GM12878 (cell line): ENCODE measurements around the gene STAM2. TPM values are rescaled to one million over a fixed set of nuclear protein-coding genes. Genes with fewer than 3 reads are reported as not detected.

Experiments used
- ATAC-seq: fragments of 200-7000 bp; cut with Tn5 transposase; 3 replicates; pipeline ENCODE4 v1.9.1; 2020; ENCODE audit warnings: mild to moderate bottlenecking, moderate library complexity
- BruUV-seq: library from RNA; stranded (reverse); fragments of 400-500 nt; replicated peaks from 2 replicates; lab custom pipeline; 2021; lab: Mats Ljungman, UMichigan
- CTCF ChIA-PET: fragments of 300-600 bp; sonication (Branson Sonifier 250); formaldehyde crosslinking; extraction: SDS; loops from one replicate; lab custom pipeline; 2021; ENCODE audit warnings: inconsistent platforms; lab: Yijun Ruan, JAX
- POLR2A ChIA-PET: fragments of 350-600 bp; formaldehyde crosslinking; extraction: SDS; loops from one replicate; lab custom pipeline; 2021; ENCODE audit warnings: inconsistent platforms; lab: Charles Lee
- RAD21 ChIA-PET: fragments of 300-600 bp; sonication (Branson Sonifier 250); formaldehyde crosslinking; loops from one replicate; lab custom pipeline; 2023; ENCODE audit warnings: antibody characterized with exemption; ENCODE audit not compliant: unreplicated experiment; lab: Charles Lee
- SMC1A ChIA-PET: fragments of 300-600 bp; sonication (Branson Sonifier 250); formaldehyde crosslinking; loops from one replicate; lab custom pipeline; 2023; ENCODE audit not compliant: unreplicated experiment, uncharacterized antibody; lab: Charles Lee
- DNase-seq: peaks from one replicate; pipeline ENCODE4 v3.0.0-alpha.2; 2011; ENCODE audit warnings: low read depth, low spot score
- FAIRE-seq: peaks from 3 replicates; lab custom pipeline; 2011; peaks lifted over from hg19 to GRCh38; lab: Jason Lieb, UNC
- H2AFZ ChIP-seq: 2 replicates; pipeline ENCODE4 v1.6.0; 2011; ENCODE audit warnings: low read depth, low read length, control low read depth; ENCODE audit not compliant: control insufficient read depth
- H3K27ac ChIP-seq: 2 replicates; pipeline ENCODE4 v1.5.1; 2011; ENCODE audit warnings: control low read depth; ENCODE audit not compliant: control insufficient read depth, insufficient read depth
- H3K27me3 ChIP-seq, 2 experiments: replicated peaks in 1 of 2; 2 replicates each; pipeline versions ENCODE4 v1.6.0 to v1.6.1; 2011; ENCODE audit warnings: low read length in 1 of 2; ENCODE audit not compliant: control insufficient read depth in 2 of 2, insufficient read depth in 2 of 2
- H3K36me3 ChIP-seq, 2 experiments: 2 replicates each; pipeline ENCODE4 v1.5.1; 2011; ENCODE audit warnings: low read length in 1 of 2; ENCODE audit not compliant: control insufficient read depth in 2 of 2, insufficient read depth in 2 of 2
- H3K4me1 ChIP-seq: 2 replicates; pipeline ENCODE4 v1.6.1; 2011; ENCODE audit warnings: mild to moderate bottlenecking, low read length, moderate library complexity, mixed read lengths; ENCODE audit not compliant: control insufficient read depth, insufficient read depth
- H3K4me2 ChIP-seq: 2 replicates; pipeline ENCODE4 v1.6.0; 2011; ENCODE audit warnings: control low read depth; ENCODE audit not compliant: control insufficient read depth, insufficient read depth
- H3K4me3 ChIP-seq: fragments of 200-600 bp; sonication (generic); 2 replicates; pipeline ENCODE4 v1.5.1; 2016
- H3K79me2 ChIP-seq: 2 replicates; pipeline ENCODE4 v1.6.0; 2011; ENCODE audit warnings: low read length; ENCODE audit not compliant: control insufficient read depth, insufficient read depth
- H3K9ac ChIP-seq: 2 replicates; pipeline ENCODE4 v1.8.0; 2011; ENCODE audit warnings: low read length, control low read depth, mixed read lengths; ENCODE audit not compliant: control insufficient read depth, insufficient read depth
- H3K9me3 ChIP-seq: replicated peaks from 3 replicates; pipeline ENCODE4 v1.5.1; 2011; ENCODE audit warnings: mild to moderate bottlenecking, low read length; ENCODE audit not compliant: control insufficient read depth, insufficient read depth
- H4K20me1 ChIP-seq: 2 replicates; pipeline ENCODE4 v1.6.0; 2011; ENCODE audit not compliant: control insufficient read depth, insufficient read depth
- ASH2L ChIP-seq: fragments of 300-600, 200-600 bp; sonication (generic); IDR thresholded peaks from 2 replicates; pipeline ENCODE4 v1.6.1; 2017; ENCODE audit warnings: low read depth, mild to moderate bottlenecking, borderline replicate concordance
- BRCA1 ChIP-seq: IDR thresholded peaks from 2 replicates; pipeline ENCODE4 v1.6.1; 2011; ENCODE audit warnings: low read depth, low read length, improper control_type of control experiment
- DPF2 ChIP-seq: fragments of 450-650 bp; IDR thresholded peaks from 2 replicates; pipeline ENCODE4 v1.6.1; 2017; ENCODE audit warnings: mild to moderate bottlenecking
- POLR2AphosphoS2 ChIP-seq: IDR thresholded peaks from 2 replicates; pipeline ENCODE4 v1.6.1; 2011; ENCODE audit warnings: low read depth, mild to moderate bottlenecking, low read length, improper control_type of control experiment, moderate library complexity
- RB1 ChIP-seq: fragments of 450-650 bp; formaldehyde crosslinking; IDR thresholded peaks from 2 replicates; pipeline ENCODE4 v1.6.1; 2017; ENCODE audit warnings: mild to moderate bottlenecking, borderline replicate concordance
- SMAD1 ChIP-seq: fragments of 450-650 bp; IDR thresholded peaks from 2 replicates; pipeline ENCODE4 v1.6.1; 2018; ENCODE audit warnings: mild to moderate bottlenecking, low read depth; ENCODE audit not compliant: partially characterized antibody
- SMAD5 ChIP-seq: IDR thresholded peaks from 2 replicates; pipeline ENCODE4 v1.6.1; 2016; ENCODE audit warnings: antibody characterized with exemption, low read depth
- SMC3 ChIP-seq: IDR thresholded peaks from 2 replicates; pipeline ENCODE4 v1.6.1; 2011; ENCODE audit warnings: low read length, improper control_type of control experiment, borderline replicate concordance
- TCF7 ChIP-seq: IDR thresholded peaks from 2 replicates; pipeline ENCODE4 v1.6.1; 2014; ENCODE audit warnings: antibody characterized with exemption, borderline replicate concordance
- WGBS: methylation state at CpG from one replicate; pipeline ENCODE4 v1.1.6; 2016; ENCODE audit warnings: low lambda C conversion rate; ENCODE audit not compliant: insufficient replicate concordance, insufficient coverage; ENCODE audit errors: missing lambda C conversion rate; 5-methylcytosine and 5-hydroxymethylcytosine counted together
- in situ Hi-C: fragments of 300-500 bp; cut with MboI; formaldehyde crosslinking; loops from 9 replicates; pipeline ENCODE4 v1.14.3; 2018; ENCODE audit warnings: mixed read lengths
- intact Hi-C: fragments of 100-400 bp; cut with micrococcal nuclease; formaldehyde crosslinking; loops from one replicate; pipeline ENCODE4 v1.14.2; 2022; ENCODE audit not compliant: unreplicated experiment
- polyA plus RNA-seq, 11 experiments: library from polyadenylated mRNA; depleted of rRNA in 4 of 11; unstranded in 6 of 11; stranded (reverse) in 5 of 11; fragments of >200 nt; fragmentation: Nextera tagmentation in 4 of 11; fragmentation: Illumina TruSeq in 1 of 11; extraction: Ambion mirVana in 4 of 11; extraction: Trizol in 1 of 11; gene quantifications; 1 replicate in 1 of 11; 2 replicates in 10 of 11; pipeline versions ENCODE4 v1.2.1 to v1.2.3, GENCODE V29; 2011 to 2016; ENCODE audit warnings: inconsistent platforms in 2 of 11, missing spikeins in 2 of 11, low read depth in 1 of 11
- total RNA-seq, 4 experiments: library from RNA; depleted of rRNA in 3 of 4; stranded (reverse); fragments of >200 nt in 3 of 4; fragmentation: Illumina TruSeq in 1 of 4; extraction: Trizol in 1 of 4; gene quantifications; 2 replicates each; pipeline versions ENCODE4 v1.2.1 to v1.2.3, GENCODE V29; 2013 to 2021
- TF ChIP-seq, protein P1 (sequence below): fragments of 450-650 bp; IDR thresholded peaks from 2 replicates; pipeline ENCODE4 v1.6.1; 2016; ENCODE audit warnings: mild to moderate bottlenecking
- TF ChIP-seq, protein P2 (sequence below): IDR thresholded peaks from 2 replicates; pipeline ENCODE4 v1.6.1; 2011; ENCODE audit warnings: mild to moderate bottlenecking, low read depth, low read length, moderate library complexity; ENCODE audit not compliant: insufficient replicate concordance
- TF ChIP-seq, protein P3 (sequence below): IDR thresholded peaks from 2 replicates; pipeline ENCODE4 v1.6.1; 2011; ENCODE audit warnings: low read depth, low read length, improper control_type of control experiment, borderline replicate concordance

The STAM2 gene
- total and polyA plus RNA-seq, 10 of the 15 experiments (the other 5 are each of a cell fraction or from before 2014, with no cell fraction given) = 4.4 to 21.6 (median 16.2) TPM

DNA sequence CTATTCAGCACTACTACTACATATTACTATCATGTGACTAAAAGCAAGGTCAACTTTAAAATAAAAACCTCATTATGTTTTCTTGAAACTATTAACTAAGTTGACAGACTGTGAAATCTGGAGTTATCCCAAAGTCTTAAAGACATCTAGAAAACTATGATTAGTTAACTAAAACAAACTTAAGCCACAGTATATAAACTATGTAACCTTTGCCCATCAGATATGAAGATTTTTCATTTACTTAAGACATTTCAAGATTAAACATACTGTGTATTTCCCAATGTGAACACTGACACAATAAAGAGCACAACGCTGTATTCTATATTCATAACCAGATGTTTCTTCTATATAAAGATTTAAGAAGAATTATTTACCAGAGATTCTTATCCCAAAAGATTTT is 43.3 kb downstream of the STAM2 start:
- in situ Hi-C loops = no loop called here
- ChIA-PET SMC1A (interaction anchor here (0.7 kb wide), 1 partner anchor 12 kb away, joined by 3 read pairs; no protein-coding TSS in a partner anchor), POLR2A (no interaction called here)
- TF ChIP-seq DPF2 (no peak), ASH2L (no peak), SMAD1 (no peak), SMC3 (no peak)
- TF ChIP-seq, protein P1, sequence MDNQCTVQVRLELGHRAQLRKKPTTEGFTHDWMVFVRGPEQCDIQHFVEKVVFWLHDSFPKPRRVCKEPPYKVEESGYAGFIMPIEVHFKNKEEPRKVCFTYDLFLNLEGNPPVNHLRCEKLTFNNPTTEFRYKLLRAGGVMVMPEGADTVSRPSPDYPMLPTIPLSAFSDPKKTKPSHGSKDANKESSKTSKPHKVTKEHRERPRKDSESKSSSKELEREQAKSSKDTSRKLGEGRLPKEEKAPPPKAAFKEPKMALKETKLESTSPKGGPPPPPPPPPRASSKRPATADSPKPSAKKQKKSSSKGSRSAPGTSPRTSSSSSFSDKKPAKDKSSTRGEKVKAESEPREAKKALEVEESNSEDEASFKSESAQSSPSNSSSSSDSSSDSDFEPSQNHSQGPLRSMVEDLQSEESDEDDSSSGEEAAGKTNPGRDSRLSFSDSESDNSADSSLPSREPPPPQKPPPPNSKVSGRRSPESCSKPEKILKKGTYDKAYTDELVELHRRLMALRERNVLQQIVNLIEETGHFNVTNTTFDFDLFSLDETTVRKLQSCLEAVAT = no peak
- TF ChIP-seq, all 136 proteins: peak for 0
- ATAC-seq (no peak), FAIRE-seq (no peak), DNase-seq (no peak)
- peaks cover 3% of the 10 kb centered on the region; the same call in 1 of the 2 replicates for H3K4me1 ChIP-seq
- no peak overlapping the region for H3K4me2 ChIP-seq
- intact Hi-C loops = no loop called here
- no peaks in the 10 kb centered on the region for H3K36me3 ChIP-seq
- H3K9ac ChIP-seq = no peak overlapping the region
- H4K20me1 ChIP-seq = no peaks in the 10 kb centered on the region
- no peaks in the 10 kb centered on the region for H3K27me3 ChIP-seq
- H3K79me2 ChIP-seq = no peaks in the 10 kb centered on the region
- no peaks in the 10 kb centered on the region for H3K9me3 ChIP-seq
- H3K4me3 ChIP-seq = no peak overlapping the region
- WGBS = 97% methylated on average over 1 of the region's 1 CpG
- H3K27ac ChIP-seq = no peak overlapping the region
- CTCF ChIA-PET = no interaction called here
- BruUV-seq = no TSS peak
- no peak overlapping the region for H2AFZ ChIP-seq
- RAD21 ChIA-PET = no interaction called here

DNA sequence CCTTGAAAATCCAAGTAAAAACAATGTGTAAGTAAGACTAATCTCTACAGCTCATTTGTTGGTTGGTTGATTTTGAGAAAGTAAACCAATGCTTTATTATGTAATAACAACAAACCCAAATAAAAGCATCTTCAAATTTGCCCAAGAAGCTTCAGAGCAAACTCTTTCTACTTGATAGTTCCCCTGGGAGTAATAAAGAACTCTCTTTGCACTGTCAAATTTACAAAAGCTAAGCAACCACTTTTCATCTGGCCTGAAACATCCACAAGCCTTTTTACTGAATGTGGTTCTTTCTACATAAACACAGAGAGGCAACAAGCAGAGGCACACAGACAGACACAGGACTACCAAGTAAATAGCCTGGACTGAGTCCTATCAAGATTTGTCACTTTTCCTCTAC is 47.9 kb downstream of the STAM2 start:
- no peak overlapping the region for H3K27ac ChIP-seq
- SMC1A ChIA-PET = interaction anchor here (1.1 kb wide), 1 partner anchor 16 kb away, joined by 5 read pairs; no protein-coding TSS in a partner anchor
- POLR2A ChIA-PET = no interaction called here
- no peaks in the 10 kb centered on the region for H4K20me1 ChIP-seq
- no TSS peak for BruUV-seq
- FAIRE-seq = no peak
- DNase-seq = no peak
- no peaks in the 10 kb centered on the region for H3K36me3 ChIP-seq
- H3K27me3 ChIP-seq = no peaks in the 10 kb centered on the region
- ATAC-seq = no peak
- intact Hi-C loops (no loop called here), in situ Hi-C loops (no loop called here)
- H3K4me1 ChIP-seq = no peaks in the 10 kb centered on the region
- no peak overlapping the region for H3K9ac ChIP-seq
- H3K9me3 ChIP-seq = no peaks in the 10 kb centered on the region
- RAD21 ChIA-PET = no interaction called here
- no peak overlapping the region for H3K4me3 ChIP-seq
- no peak overlapping the region for H3K4me2 ChIP-seq
- CTCF ChIA-PET = interaction anchor here (0.6 kb wide), 1 partner anchor 48 kb away, joined by 3 read pairs; no protein-coding TSS in a partner anchor
- H3K79me2 ChIP-seq = no peaks in the 10 kb centered on the region
- no peak overlapping the region for H2AFZ ChIP-seq
- TF ChIP-seq SMAD5 = no peak
- TF ChIP-seq POLR2AphosphoS2 = no peak
- TF ChIP-seq, protein P2, sequence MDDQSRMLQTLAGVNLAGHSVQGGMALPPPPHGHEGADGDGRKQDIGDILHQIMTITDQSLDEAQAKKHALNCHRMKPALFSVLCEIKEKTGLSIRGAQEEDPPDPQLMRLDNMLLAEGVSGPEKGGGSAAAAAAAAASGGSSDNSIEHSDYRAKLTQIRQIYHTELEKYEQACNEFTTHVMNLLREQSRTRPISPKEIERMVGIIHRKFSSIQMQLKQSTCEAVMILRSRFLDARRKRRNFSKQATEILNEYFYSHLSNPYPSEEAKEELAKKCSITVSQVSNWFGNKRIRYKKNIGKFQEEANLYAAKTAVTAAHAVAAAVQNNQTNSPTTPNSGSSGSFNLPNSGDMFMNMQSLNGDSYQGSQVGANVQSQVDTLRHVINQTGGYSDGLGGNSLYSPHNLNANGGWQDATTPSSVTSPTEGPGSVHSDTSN = no peak
- no peak for TF ChIP-seq TCF7
- no peak for TF ChIP-seq BRCA1
- no peak for TF ChIP-seq RB1
- TF ChIP-seq, protein P3, sequence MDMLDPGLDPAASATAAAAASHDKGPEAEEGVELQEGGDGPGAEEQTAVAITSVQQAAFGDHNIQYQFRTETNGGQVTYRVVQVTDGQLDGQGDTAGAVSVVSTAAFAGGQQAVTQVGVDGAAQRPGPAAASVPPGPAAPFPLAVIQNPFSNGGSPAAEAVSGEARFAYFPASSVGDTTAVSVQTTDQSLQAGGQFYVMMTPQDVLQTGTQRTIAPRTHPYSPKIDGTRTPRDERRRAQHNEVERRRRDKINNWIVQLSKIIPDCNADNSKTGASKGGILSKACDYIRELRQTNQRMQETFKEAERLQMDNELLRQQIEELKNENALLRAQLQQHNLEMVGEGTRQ = no peak
